Gastrocnemius medialis (tissue), 4 donors: Measurements from ENCODE around the gene NDST4.

Experiments
- CTCF ChIP-seq, 5 experiments: fragments of 450-650 bp in 3 of 5; fragments of 200-600 bp in 2 of 5; sonication (generic) in 2 of 5; IDR thresholded peaks in 4 of 5; conservative IDR thresholded peaks in 1 of 5; 1 replicate in 4 of 5; 2 replicates in 1 of 5; pipeline ENCODE4 v1.5.1; 2016 to 2019; ENCODE audit warnings: antibody characterized with exemption in 5 of 5, mild to moderate bottlenecking in 3 of 5, moderate library complexity in 3 of 5
- POLR2A ChIP-seq, 2 donors: fragments of 450-650 bp; IDR thresholded peaks; one replicate each; pipeline ENCODE4 v1.6.1; 2017; ENCODE audit warnings: antibody characterized with exemption in 2 of 2, mild to moderate bottlenecking in 2 of 2, moderate library complexity in 2 of 2

- TF ChIP-seq CTCF (IDR thresholded peaks at IDR 0.05 in 4 of 5, conservative IDR thresholded peaks at IDR 0.05 in 1 of 5) (no peak), POLR2A (IDR thresholded peaks at IDR 0.05) (no peak)
These were observed 35.7 kb upstream of the NDST4 start for GRCh38 chr4:115149106-115149505.
